ENCODE data around the gene LRBA.

DNA sequence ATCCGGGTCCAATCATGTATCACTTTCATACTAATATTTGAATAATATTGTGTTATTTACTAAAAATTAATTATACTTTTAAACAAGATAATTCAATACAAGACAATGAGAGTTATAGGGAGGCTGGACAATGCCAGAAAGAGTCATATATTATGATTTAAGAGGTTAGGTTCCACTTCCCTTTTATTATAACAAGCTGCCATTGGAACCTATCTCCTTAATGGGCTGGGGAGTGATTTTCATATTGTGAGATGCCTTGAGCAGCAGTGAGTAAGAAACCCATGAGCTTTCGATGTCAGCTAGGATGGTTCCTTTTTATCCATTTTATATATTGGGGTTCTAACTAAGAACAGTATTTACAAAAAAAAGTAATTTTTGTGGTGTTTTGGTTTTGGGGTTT lies 341.3 kb downstream of the LRBA start:
- no peak for TF ChIP-seq POLR2AphosphoS5 (IDR thresholded peaks at IDR 0.05; ENCODE audit: insufficient read depth in 1 of 2, low read depth in 1 of 2)
- no peak for TF ChIP-seq CTCF (IDR thresholded peaks at IDR 0.05)
